H7 (cell line): Measurements from ENCODE around the gene SRR. TPM values are rescaled to one million over a fixed set of nuclear protein-coding genes. Genes with fewer than 3 reads are reported as not detected.

Experiments used
- DNase-seq: peaks from one replicate; pipeline ENCODE4 v3.0.0; 2012
- H3K27me3 ChIP-seq: 2 replicates; pipeline ENCODE4 v1.6.0; 2011; ENCODE audit warnings: mild to moderate bottlenecking, low read length; ENCODE audit not compliant: control insufficient read depth, insufficient read depth
- H3K36me3 ChIP-seq: replicated peaks from 2 replicates; pipeline ENCODE4 v1.5.1; 2011; ENCODE audit warnings: low read length; ENCODE audit not compliant: control insufficient read depth, insufficient read depth
- H3K4me3 ChIP-seq: 2 replicates; pipeline ENCODE4 v1.5.1; 2011; ENCODE audit warnings: low read depth, mild to moderate bottlenecking, control low read depth, low read length, moderate library complexity; ENCODE audit not compliant: insufficient read depth
- total RNA-seq: library from RNA; depleted of rRNA; stranded (reverse); fragments of >200 nt; shearing (Covaris generic); gene quantifications from 2 replicates; pipeline ENCODE4 v1.2.3, GENCODE V29; 2014

SRR gene
- total RNA-seq, 1 experiment from 2014 or later, result 9.6 TPM

GRCh38 chr17:2275722-2276121 is 28.0 kb upstream of the SRR start:
- Histone ChIP-seq H3K4me3 (no peak overlapping the region), H3K36me3 (peaks cover 2% of the 10 kb centered on the region)

GRCh38 chr17:2277429-2278170 is 26.1 kb upstream of the SRR start:
- no peaks in the 10 kb centered on the region for H3K27me3 ChIP-seq
- H3K36me3 ChIP-seq, result peaks cover 15% of the 10 kb centered on the region
- DNase-seq, result no peak
- no peak overlapping the region for H3K4me3 ChIP-seq

More at GRCh38 chr17:2275722-2276121, 28.0 kb upstream of the SRR start:
- no peak for DNase-seq
- H3K27me3 ChIP-seq, result no peaks in the 10 kb centered on the region

GRCh38 chr17:2279707-2280106 is 24.0 kb upstream of the SRR start:
- Histone ChIP-seq H3K4me3 (no peak overlapping the region), H3K36me3 (peaks cover 20% of the 10 kb centered on the region), H3K27me3 (no peaks in the 10 kb centered on the region)
- no peak for DNase-seq

GRCh38 chr17:2282297-2282873 is 21.4 kb upstream of the SRR start:
- DNase-seq, result peak; percentile 75

GRCh38 chr17:2283302-2283701 is 20.4 kb upstream of the SRR start:
- DNase-seq, result no peak
- Histone ChIP-seq H3K4me3 (no peak overlapping the region), H3K27me3 (no peaks in the 10 kb centered on the region), H3K36me3 (peaks cover 20% of the 10 kb centered on the region)

More at GRCh38 chr17:2282297-2282873, 21.4 kb upstream of the SRR start:
- peaks cover 20% of the 10 kb centered on the region for H3K36me3 ChIP-seq
- no peaks in the 10 kb centered on the region for H3K27me3 ChIP-seq
- no peak overlapping the region for H3K4me3 ChIP-seq

GRCh38 chr17:2289878-2290478 is 13.8 kb upstream of the SRR start:
- Histone ChIP-seq H3K27me3 (no peaks in the 10 kb centered on the region), H3K4me3 (no peak overlapping the region), H3K36me3 (peaks cover 7% of the 10 kb centered on the region)
- no peak for DNase-seq

GRCh38 chr17:2292100-2292499 is 11.7 kb upstream of the SRR start:
- Histone ChIP-seq H3K4me3 (no peak overlapping the region), H3K36me3 (peaks cover 13% of the 10 kb centered on the region), H3K27me3 (no peaks in the 10 kb centered on the region)
- DNase-seq, result no peak

GRCh38 chr17:2295575-2295974 is 8.2 kb upstream of the SRR start:
- Histone ChIP-seq H3K27me3 (no peaks in the 10 kb centered on the region), H3K4me3 (no peak overlapping the region), H3K36me3 (peaks cover 17% of the 10 kb centered on the region)
- no peak for DNase-seq

- H3K4me3 ChIP-seq, result no peak overlapping the region
- H3K27me3 ChIP-seq, result no peaks in the 10 kb centered on the region
- DNase-seq, result no peak
- peaks cover 16% of the 10 kb centered on the region for H3K36me3 ChIP-seq
Observed at GRCh38 chr17:2297023-2297422, 6.7 kb upstream of the SRR start.

GRCh38 chr17:2299136-2299535 is 4.6 kb upstream of the SRR start:
- Histone ChIP-seq H3K4me3 (no peak overlapping the region), H3K27me3 (no peaks in the 10 kb centered on the region), H3K36me3 (peaks cover 10% of the 10 kb centered on the region)
- DNase-seq, result no peak

GRCh38 chr17:2299756-2300155 is 4.0 kb upstream of the SRR start:
- no peak overlapping the region for H3K4me3 ChIP-seq
- no peak for DNase-seq
- no peaks in the 10 kb centered on the region for H3K27me3 ChIP-seq
- peaks cover 10% of the 10 kb centered on the region for H3K36me3 ChIP-seq

- Histone ChIP-seq H3K27me3 (no peaks in the 10 kb centered on the region), H3K4me3 (peak overlapping the region; percentile 90), H3K36me3 (peaks cover 3% of the 10 kb centered on the region)
- DNase-seq, result peak; percentile 55
Observed at GRCh38 chr17:2302778-2303203, 959 bp upstream of the SRR start.

- DNase-seq, result no peak
Observed at GRCh38 chr17:2304931-2305330, 1.2 kb downstream of the SRR start.

GRCh38 chr17:2309338-2310154 is 5.8 kb downstream of the SRR start:
- no peak overlapping the region for H3K4me3 ChIP-seq
- no peak for DNase-seq
- no peaks in the 10 kb centered on the region for H3K36me3 ChIP-seq
- no peaks in the 10 kb centered on the region for H3K27me3 ChIP-seq

More at GRCh38 chr17:2304931-2305330, 1.2 kb downstream of the SRR start:
- H3K4me3 ChIP-seq, result no peak overlapping the region
- H3K27me3 ChIP-seq, result no peaks in the 10 kb centered on the region
- H3K36me3 ChIP-seq, result 0 out of 2 replicates have a peak, but pooled peaks cover 1% of the 10 kb centered on the region
